ENCODE measurements around the gene CISD3.

Gene CISD3

GRCh38 chr17:38746849-38747462, 16.8 kb downstream of the CISD3 start:
- no peak for DNase-seq

GRCh38 chr17:38747463-38748148, 17.5 kb downstream of the CISD3 start:
- DNase-seq = no peak

DNA sequence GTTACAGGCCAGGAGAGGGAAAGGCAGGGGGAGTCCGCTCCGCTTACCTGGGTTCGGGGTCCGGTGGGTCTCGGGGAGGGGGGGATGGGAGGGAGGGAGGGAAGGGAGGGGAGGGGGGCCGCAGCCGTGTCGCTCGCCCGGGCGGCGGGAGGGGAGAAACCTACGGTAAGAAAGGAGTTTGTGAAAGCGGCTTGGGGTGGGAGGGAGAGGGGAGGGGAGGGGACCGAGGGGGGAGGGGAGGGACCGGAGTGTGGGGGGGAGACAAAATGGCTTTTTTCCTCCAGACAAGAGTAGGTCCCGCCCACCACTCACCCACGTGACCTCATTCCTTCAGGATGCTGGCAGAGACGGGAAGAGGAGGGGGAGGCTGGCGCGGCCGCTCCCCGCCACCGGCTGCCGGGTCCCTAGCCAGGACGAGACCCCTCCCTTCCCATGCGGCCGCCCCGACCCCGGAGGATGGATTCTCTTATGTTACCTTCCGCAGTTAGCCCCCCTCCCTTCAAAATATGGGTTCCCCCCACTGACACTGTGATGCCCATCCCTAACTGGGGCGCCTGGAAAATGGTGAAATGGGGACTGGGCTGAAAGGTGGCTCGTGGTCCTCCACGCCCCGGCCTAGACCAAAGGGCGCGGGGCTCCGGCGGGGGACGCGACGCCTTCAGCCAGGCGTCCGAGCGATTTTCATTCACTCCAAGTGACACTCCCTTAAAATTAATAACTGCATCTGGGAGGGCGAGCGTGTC, 18.2 kb downstream of the CISD3 start, which contains the start of gene PCGF2:
Gene PCGF2, minus strand, starts transcription at position 188 of the 743 bp plus-strand sequence. CDS start 7,934 bp downstream, outside the sequence.
- peak; percentile 41 for DNase-seq

GRCh38 chr17:38748892-38749222, 18.7 kb downstream of the CISD3 start:
- no peak for DNase-seq

DNA sequence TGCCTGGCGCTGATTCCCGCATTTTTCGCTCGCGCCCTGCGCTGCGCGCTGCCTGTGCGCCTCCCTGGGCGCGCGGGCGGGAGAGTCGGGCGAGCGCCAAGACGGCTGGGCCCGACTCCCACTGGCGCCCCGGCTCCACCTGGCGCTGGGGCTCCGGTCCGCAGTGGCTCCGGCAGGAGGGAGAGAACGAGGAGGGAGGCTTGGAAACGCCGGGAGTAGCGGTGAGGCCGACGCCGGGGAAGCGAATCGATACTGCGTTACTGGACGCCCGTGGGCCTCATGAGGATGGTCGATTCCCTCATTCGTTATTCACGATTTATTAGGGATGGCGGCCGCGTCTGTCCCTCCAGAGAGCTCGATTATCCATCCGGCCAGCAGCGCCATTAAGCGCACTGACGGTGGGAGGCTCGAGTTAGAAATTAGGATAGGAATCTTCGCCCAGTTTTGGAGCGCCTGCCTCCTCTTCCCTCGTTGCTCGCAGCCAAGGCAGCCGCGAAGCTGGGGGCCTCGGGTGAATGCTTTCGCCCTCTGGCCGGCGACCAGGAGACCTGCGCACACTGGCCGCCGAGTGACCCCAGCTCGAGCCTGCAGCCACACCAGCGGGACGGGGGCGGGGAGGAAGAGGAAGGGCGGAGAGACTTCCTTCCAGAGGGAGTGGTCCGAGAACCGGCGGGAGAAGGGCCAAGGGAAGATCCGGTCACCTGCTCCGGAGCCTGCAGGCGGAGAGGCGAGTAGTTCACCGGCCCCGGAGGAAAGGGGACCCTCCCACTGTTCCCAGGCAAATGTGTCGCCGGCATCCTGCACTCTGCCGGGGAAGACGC, 19.3 kb downstream of the CISD3 start:
- DNase-seq = no peak

DNA sequence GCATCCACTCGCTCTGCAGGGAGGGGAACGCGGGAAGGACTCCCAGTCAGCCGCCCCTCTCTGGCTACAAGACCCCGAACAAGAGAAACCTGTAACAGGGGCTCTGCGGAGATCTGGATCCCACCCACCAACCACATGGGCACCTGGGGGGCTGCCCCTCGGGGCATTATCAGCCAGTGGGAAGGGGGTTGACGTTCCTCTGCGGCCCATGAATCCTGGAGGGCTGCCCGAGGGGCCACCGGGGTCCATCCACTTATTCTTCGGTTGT, 19.8 kb downstream of the CISD3 start:
- no peak for DNase-seq

- DNase-seq = no peak
Measured at GRCh38 chr17:38750312-38751121, 20.4 kb downstream of the CISD3 start.

DNA sequence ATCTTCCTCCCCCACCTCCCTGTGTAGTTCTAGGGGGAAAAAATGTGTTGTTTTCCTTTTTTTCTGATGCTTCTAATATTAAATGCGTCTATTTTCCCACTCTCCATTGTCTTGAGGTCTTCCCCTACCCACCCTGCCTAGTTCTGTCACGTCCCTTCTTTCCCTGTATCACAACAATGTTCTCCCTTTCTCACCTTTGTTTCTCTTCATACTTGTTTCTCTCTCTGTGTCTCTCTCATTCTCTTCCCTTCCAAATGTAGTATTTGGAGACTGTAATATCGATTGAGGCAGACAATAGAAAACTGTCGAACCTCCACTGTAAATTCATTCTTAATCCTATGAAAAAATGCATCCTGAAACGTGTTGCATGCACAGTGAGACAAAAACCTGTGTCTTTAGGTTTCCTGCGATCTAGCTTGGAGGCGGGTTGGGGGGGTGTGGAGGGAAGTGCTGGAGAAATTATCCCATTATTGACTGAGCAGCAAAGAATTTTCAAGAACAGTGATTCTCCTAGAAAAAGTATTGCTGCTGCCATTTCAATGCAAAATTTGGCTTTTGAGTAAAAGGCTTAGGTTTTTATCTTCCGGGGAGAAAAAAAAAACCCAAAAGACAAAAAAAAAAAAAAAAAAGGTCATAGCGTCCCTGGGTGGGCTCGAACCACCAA, 21.1 kb downstream of the CISD3 start:
- no peak for DNase-seq

DNA sequence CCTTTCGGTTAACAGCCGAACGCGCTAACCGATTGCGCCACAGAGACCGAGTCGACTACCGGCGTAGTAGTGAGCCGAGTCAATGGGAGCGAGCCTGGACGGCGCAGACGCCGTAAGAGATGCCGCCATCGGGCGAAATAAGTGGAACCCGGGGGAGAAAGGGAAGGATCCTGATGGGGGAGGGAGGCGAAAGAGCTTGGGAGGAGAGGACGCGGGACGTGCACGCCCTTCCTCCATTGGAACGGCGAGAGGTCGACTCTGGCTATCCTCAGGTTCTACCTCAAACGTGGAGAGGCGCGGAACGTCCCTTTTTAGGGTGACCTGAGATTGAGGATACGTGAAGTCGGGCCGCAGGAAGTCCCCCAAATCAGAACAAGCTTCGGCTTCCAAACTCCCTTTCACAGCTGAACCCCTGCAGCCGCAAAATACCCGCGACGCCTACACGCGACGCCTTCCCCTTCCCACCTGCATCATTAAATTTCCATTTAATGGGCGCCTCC, 21.7 kb downstream of the CISD3 start:
- peak; percentile 72 for DNase-seq

DNA sequence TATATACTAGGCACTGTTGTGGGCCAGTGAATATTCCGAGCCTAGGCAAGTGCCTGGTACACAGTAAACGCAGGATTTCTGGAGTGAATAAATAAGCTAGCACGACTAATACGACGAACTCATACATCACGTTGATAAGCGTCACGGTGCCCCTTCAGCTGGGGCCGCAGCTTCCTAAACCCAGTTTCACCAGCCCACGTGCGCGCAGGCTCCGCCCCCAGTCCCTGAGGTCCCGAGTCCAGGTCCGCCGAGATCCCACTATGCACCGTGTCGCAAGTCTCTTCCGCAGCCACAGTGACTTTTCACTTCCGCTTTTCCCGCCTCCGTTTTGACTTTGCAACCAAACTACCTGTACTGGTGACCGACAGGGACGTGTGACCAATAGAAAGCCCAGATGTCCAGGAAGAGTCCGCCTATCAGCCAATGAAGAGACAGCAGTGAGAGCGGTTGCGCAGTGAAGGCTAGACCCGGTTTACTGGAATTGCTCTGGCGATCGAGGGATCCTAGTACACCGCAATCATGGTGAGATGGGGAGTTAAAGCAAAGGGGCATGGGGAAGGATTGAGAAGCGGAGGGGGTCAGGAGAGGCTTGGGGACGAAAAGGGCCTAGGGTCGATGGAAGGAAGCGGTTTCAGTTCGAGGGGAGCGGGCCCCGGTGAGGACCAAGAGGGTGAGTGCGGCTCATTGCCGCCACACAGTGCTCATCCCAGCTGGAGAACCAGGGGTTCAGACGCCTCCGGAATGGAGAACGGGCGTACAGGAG, 22.3 kb downstream of the CISD3 start, which contains the start of gene PSMB3:
Gene PSMB3, plus strand, starts transcription at position 434 of the 763 bp plus-strand sequence. Its CDS starts 86 bp downstream, at position 520.
- DNase-seq = peak; percentile 99

GRCh38 chr17:38753071-38753506, 22.9 kb downstream of the CISD3 start:
- DNase-seq = no peak

DNA sequence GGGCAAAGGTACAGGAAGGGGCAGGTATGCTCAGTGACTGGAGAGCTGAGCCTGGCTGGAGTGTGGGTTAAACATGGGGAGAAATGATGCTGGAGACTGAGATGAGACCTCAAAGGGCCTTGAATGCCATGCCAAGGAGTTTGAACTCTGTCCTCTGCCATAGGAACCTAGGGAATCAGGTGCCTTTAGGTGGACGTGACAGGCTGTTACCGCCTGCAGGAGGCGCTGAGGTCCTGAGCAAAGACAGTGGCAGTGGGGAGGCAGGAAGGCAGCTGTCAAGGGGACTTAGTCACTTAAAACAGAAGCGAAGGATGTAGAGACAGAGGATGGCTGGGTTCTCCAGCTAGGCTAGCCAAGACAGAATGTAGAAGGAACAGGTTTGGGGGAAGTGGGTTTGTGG, 31.5 kb downstream of the CISD3 start:
- no peak for DNase-seq

DNA sequence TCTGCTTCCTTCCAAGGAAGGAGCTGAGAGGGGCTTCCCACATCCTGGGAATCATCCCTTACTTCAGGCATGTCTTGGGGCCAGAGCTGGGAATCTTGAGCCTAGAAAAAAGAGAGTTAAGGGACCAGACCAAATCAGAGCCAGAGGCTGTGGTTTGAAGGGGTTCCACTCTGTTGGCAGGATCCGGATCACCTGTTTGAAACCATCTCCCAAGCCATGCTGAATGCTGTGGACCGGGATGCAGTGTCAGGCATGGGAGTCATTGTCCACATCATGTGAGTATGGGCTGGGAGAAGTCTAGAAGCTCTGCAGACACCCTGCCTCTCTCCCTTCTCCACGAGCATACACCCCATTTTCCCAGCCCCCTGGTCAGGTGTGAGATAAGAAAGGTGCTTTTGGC, 32.1 kb downstream of the CISD3 start:
- no peak for DNase-seq

GRCh38 chr17:38766341-38766740, 36.2 kb downstream of the CISD3 start:
- DNase-seq = no peak

DNA sequence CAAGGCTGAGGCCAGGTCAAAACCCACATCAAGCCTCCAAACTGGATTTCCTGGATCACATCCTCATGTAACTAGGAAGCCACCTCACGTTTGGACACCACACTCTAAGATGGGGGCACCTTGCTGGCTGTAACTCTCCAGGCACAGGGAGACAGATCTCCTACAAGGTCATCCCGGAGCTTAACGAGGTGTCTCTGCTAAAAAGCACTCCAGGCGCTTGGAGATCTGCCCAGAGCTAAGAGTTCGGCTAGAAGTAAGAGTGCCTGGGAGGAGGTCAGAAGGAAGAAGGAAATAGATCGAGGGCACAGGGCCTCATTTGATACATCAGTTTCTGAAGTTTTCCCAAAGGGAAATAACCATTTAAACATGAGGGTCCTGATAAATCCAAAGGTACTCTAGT, 38.3 kb downstream of the CISD3 start:
- DNase-seq = no peak

DNA sequence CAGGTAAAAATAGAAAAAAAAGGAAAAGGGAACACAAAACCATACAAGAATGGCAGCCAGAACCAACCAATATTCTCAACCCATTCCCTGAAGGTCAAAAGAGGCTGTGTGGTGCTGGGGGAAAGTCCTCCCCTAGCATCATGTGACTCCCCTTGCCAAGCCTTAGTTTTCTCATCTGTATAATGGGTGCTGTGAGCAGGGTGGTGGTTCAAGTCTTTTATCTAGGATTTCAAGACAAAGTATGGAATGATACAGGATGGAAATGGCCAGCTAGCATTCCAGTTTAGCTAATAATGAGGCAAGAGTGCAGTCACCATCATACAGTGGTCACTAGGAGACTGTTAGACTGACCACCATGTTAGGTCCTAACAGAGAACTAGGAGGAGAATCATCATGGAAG, 43.1 kb downstream of the CISD3 start:
- DNase-seq = no peak

DNA sequence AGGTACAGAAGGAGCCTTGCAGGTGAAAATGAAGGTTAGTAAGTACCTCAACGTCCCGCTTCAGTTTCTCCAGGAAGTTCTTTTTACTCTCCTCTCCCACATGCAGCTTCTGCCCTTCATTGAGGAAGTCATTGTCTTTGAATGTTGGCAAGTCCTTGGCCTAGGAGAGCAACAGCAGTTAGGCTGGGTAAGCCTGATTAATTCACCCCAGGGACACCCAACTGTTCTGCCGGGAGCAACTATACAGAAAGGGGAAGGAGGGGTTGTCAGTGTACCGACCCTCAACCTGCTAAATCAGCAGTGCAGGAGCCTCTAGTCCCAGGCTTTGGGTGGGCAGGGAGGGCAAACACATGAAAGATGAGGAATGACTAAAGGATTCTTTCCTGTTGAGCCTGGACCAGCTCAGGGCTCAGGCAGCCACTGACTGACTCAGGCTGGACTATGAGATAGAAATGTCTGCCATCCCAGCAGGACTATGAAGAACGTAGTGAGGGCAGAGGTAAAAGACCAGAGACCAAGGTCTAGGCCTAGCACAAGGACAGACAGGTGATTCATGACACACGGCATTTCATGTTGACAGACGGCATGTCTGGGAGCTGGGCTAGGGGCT, 47.6 kb downstream of the CISD3 start:
- no peak for DNase-seq

DNA sequence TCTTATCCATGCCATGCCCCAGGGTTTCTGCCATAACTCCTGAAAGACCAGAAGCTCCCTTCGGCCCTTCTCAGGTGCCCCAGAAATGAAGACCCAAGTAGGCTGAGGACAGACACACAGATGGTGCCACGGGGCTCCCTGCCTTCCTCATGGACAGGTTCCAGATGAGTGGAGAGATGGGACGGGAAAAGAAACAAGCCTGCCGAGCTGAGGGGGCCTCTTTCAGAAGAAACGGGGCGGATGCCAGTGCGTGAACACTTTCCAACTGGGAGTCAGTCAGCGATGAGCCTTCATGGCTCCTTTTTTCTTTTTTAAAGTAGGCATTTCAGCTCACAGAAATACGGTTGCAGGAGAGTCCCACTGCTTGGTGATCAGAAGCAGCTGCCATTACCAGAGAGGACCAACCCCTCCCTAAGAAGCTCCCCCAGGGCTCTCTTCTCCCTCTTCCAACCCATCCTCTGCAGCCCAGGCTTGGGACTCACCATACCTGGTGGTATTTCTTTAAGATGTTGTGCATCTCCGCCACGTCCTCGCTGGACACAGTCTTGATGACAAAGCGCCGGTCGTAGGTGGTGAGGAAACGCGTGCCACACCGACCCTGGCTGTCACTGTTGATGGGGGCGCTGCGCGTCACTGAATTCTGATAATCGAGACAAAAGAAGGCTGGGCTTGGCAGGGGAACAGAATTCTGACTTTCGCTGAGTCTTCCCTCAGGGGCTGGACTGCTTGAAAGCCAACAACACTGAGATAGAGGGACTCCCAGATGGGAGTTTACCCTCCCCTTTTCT, 50.0 kb downstream of the CISD3 start:
- DNase-seq = no peak

GRCh38 chr17:38783227-38783626, 53.1 kb downstream of the CISD3 start:
- DNase-seq = no peak
